ENCODE measurements around the gene CCND3.

CCND3 gene

DNA sequence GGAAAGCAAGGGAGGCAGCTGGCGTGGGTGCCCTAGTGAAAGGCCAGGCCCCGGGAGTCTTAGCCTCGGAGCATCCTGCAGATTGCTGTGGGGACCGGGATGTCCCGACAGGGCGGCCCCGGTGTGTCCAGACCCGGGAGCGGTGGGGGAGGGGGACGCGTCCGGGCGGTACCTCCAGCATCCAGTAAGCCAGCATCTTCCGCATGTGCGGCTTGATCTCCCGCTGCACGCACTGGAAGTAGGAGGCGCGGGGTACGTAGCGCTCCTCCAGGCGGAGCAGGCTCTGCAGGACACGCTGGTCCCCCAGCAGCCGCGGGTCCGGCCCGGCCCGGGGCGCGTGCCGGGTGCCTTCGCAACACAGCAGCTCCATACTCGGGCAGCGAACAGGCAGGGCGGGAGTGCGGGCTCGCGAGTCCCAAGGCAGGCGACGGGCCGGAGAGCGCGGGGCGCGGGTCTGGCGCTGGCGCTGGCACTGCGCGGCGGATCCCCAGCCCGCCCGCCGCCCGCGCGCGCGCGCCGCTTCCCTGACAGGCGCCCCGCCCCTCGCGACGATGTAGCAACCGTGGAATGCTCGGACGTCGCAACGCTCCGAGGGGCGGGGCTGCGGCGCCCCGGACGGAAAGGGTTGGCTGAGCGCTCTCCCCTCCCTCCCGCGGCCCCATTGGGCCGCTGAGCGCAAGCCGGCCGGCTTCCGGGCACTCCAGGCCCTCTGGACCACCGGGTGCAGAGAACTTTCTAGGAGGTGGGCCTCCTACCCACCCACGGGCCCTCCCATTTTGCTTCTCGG is at the start of gene CCND3:
CCND3 (minus strand) TSS at position 529 of the 787 bp plus-strand sequence; CDS start at position 370, 159 bp downstream.
- DNase-seq (ENCODE audit: low read depth in 4 of 4, low spot score in 1 of 4): peak; percentile 76 to 94 (median 82)

DNA sequence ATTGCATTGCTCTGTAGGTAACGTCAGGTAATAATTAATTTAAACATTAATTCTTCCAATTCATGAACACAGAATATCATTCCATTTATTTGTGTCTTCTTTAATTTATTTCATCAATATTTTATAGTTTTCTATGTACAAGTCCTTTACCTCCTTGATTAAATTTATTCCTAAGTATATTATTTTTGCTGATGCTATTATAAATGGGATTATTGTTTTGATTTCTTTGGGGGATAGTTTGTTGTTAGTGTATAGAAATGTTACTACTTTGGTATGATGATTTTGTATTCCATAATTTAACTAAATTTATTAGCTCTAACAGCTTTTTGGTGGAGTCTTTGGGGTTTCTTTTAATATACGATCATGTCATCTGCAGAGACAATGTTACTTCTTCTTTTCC is 44.7 kb upstream of the CCND3 start:
- no peak for DNase-seq (ENCODE audit: low read depth in 4 of 4, low spot score in 1 of 4)

DNA sequence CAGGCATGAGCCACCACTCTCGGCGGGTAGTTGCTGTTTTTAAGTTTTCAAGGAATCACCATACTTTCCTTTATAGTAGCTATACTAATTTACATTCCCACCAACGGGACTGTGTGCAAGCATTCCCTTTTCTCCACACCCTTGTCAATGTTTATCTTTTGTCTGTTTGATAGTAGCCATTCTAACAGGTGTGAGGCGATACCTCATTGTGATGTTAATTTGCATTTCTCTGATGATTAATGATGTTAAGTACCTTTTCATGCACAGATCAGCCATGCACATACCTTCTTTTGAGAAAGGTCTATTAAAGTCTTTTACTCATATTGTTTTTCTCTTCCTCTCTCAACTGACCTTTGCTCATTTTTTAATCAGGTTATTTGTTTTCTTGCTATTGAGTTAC is 43.0 kb upstream of the CCND3 start:
- DNase-seq (ENCODE audit: low read depth in 4 of 4, low spot score in 1 of 4): no peak

DNA sequence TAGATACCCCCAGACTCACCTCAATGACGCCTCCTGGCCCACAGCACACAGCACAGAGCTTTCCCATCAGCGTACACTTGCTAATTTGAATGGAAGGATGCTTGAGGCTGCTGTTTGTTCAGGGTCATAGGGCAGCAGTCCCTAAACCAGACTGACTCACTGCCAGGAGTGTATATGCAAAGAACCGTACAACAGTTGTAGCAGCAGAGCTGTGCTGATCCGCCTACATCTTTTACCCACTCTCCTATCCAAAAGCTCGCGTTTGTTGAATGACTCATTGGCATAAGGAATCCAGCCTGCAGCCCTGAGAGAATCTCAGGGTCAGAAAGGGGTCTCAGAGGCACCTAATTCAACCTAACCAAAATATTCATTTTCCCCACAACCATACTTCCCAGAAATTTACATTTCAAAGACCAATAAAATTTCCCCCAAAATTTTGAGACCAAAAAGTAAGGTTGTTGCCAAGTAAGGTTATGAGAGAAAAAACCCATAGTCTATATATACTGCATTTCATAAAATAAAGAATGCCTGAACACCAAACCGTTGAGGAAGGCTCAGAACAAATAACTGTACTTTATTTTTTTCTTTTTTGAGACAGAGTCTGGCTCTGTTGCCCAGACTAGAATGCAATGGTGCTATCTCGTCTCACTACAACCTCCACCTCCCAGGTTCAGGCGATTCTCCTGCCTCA is 35.3 kb upstream of the CCND3 start:
- DNase-seq (ENCODE audit: low read depth in 4 of 4, low spot score in 1 of 4): peak in 2 of 4 experiments; percentile 21 to 39

DNA sequence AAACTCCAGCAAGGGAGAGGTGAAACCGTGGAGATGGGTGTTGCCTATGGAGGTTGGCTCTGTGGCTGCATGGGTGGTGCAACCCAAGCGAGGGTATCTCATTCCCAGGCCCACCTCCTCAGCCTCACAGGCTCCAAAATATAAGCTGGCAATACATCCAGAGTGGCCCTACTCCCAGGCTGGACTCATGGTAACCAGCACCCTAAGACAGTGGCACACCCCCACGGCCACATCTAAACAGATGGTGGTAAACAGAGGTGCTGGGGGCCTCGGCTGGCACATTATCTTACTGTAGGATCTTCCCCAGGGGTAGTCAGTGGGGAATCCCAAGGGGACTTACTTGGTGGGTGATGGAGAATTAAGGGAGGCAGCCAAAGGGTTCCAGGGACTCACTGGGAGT is 33.7 kb upstream of the CCND3 start:
- no peak for DNase-seq (ENCODE audit: low read depth in 4 of 4, low spot score in 1 of 4)

DNA sequence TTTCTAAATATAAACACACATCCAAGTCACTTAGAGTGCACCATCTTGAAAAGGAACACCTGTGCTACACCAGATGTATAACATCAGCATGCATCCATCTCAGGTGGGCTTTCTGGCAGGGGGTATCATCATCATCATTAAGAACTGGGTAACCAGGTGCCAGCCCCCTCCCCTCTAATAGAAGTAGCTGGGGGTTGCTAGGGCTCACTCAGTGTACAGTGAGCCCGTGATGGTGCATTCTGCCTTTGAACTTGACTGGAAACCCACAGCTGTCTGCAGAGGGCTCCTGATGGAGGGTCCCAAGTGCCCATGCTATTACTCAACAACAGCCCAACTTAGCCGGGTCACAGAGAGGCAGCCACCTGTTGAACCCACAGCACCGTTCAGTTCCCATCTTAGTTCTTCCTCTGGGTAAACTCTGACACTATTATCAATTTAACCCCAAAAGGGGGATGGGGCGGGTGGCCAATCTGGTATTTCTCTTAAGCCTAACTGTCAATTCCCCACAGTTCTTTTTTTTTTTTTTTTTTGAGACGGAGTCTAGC is 32.7 kb upstream of the CCND3 start:
- no peak for DNase-seq (ENCODE audit: low read depth in 4 of 4, low spot score in 1 of 4)

DNA sequence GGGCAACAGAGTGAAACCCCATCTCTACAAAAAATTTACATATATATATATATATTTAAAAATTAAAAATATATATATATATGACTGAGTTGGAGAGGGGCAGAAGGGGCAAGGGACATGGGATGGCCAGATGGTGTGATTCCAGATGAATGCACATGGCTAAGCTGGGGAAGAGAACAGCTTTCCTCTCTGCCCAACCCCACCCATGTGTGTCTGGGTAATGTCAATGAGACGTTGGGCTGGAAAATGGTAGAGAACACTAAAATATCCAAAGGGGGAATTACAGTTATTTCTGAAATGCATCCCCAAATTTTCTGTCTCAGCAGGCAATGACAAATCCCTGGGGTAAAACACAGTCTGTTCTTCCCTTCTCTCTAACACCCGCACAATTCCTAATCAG is 31.2 kb upstream of the CCND3 start:
- no peak for DNase-seq (ENCODE audit: low read depth in 4 of 4, low spot score in 1 of 4)

DNA sequence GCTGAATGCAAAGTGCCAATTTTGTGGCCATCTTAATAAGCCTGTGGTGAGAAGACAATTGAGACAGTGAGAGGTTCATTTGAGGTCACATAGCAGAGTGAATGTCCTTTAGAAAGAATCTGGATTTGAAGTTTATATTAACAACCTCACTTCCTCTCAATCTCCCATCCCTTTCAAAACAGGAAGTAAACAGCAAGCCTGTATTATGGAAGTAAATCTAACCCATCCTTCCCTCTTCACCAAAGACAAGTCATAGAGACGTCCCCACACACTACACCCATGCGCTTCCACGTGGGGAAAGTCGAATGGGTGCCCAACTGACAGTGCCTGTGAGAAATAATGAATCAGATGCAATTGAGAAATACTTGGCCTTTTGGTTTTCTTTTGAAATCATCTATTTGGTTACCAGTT is 28.8 kb upstream of the CCND3 start:
- DNase-seq (ENCODE audit: low read depth in 4 of 4, low spot score in 1 of 4): peak in 3 of 4 experiments; percentile 38 to 58 (median 52)

DNA sequence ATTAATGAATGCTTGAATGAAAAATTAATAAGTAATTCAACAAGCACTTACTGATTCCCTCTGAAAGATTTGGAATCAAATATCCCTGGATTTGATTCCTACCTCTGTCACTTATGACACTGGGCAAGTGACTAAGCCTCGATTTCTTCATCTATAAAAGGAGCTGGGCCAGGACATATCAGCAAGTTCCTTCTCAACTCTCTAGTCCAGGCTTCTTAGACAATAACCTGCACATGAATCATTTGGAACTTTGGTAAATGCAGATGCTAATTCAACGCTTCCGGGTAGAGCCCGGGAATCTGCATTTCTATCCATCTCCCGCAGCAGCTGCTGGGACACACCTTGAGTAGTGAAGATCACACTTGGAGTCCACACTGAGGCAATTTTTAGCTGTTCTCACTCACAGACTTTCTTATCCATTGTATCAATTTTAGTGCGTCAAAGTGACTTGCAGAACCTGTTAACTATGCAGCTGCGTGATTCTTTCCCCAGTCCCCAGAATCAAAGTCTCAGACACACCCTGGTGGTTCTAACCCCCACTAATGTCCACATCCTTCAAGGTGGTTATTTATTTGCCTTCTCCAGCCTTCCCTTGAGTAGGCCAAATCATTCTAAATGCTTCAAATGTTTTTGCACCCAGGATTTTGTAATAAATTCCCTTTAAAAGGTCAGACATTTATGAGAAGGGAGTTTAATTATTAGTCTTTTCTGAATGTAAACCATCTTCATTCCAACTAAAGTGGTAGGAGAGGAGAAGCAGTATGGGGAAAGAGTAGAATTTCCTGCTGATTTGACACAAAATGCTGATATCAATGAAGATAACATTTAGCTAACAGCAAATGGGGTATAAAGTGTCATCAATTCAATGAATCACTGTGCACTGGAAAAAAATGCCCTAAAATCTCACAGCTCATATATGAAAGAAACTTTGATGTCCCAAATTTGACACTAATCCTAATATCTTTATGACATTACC is 26.0 kb upstream of the CCND3 start:
- no peak for DNase-seq (ENCODE audit: low read depth in 4 of 4, low spot score in 1 of 4)

DNA sequence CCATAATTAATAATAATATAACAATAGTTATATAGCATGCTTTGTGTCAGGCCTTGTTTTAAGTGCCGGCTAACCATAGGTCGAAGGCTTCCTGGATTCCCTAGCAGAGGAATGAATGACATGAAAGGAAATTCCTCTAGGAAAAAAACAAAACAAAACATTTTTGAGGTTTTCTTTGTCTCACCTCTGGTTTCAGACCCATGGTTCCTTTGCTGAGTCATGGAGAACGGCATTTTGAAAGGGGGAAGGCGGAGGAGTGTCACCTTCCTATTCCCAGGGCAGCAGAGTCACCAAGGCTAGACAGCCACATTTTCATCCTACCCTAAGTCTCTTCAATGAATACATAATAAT is 25.3 kb upstream of the CCND3 start:
- no peak for DNase-seq (ENCODE audit: low read depth in 4 of 4, low spot score in 1 of 4)

DNA sequence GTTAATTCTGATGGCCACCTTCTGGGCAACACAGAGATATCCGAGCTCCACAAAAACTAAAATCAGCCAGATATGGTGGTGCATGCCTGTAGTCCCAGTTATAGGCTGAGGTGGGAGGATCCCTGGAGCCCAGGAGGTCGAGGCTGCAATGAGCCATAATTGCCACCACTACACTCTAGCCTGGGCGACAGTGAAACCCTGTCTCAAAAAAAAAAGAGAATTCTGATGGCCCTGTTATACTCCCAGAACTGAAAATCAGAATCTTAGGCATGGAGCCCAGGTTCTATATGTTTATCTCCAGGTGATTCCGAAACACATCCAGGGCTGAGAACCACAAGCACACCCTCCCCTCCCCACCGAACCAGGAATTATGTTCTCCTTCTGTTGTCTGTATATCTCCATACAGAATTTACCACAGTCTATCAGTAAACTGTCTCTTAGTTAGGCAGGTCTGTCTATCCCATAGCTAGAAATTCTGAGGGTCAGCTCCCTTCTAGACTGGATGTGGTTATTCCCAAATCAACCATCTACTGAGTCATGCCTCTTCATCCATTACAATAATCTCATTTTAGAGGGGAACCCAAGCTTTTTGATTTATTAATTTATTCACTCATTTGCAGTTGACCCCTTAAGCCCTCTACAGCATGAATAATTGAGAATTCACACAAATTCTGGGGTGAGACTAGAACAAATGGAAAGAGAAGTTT is 24.8 kb upstream of the CCND3 start:
- DNase-seq (ENCODE audit: low read depth in 4 of 4, low spot score in 1 of 4): no peak

DNA sequence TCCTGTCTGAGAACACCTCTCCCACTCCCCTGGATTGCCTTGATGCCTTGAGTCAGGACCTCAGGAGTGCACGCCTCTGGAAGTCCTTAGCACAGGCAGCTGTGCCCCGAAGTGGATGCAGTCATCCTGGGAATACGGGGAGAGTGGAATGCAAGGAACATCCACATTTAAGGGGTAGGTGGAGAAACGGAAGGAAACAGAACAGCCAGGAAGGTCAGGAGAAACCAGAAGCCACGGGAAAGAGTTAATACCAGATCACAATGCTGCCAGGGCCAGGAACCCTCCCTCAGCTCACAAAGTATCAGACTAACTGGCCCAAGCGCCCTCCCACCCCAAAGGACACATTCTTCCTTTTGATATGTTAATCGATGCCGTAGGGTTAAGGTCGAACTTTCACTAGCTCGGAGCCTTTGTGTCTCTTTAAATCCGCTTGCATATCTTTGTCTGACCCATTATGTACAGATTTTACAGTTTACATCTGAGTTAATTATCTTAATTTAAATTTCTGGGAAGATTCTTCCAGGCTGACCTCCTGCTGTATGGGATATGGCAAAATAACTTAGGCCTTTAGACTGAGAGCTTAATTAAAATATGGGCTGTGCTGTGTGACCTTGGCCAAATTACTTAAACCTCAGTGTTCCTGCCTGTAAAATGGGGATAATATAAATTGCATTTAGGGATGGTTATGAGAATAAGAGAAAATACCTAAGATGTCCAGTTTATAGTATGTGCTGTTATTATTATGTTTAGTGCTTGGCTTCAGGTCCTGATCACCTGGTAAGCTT is 24.0 kb upstream of the CCND3 start:
- no peak for DNase-seq (ENCODE audit: low read depth in 4 of 4, low spot score in 1 of 4)

DNA sequence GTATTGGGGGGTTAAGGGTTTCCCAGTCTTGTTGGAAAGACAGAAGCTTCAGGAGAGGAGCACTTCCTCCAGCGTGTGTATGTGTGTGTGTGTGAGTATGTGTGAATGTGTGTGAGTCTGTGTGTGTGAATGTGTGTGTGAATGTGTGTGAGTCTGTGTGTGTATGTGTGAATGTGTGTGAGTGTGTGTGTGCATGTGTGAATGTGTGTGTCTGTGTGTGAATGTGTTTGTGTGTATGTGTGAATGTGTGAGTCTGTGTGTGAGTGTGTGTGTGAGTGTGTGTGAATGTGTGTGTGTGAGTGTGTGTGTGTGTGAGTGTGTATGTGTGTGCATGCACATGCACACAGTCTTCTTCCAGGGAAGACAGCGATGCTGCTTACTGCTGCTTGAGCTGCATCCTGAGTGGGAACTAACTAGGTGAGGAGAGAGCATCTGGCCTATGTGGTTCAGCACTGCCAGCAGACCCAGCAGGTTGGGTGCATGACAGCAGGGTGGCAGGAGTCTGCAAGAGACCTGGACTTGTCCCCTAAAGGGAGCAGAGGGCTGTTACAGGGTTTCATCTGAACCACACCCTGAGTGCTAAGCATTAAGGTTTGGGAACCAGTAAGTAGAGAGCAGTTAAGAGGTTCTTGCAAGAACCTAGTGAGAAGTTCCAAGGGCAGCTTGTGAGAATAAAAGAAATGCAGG is 22.7 kb upstream of the CCND3 start:
- no peak for DNase-seq (ENCODE audit: low read depth in 4 of 4, low spot score in 1 of 4)

DNA sequence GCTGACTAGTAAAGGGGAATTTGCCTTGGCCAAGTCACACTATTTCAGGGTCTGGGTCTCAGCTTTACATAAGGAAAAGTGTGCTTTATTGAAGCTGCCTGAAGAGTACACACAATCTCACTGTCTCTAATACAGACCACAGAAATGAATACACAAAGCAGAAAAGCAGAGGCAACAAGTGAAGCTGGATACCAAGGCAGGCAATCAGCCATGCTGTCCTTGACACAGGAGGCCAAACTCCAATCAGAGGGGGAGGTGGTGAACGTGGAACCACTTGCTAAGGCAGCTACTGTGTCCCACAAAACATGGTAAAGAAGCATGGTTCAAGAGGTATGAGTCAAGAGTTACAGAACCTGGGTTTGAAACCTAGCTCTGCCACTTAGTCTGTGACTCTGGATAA is 21.8 kb upstream of the CCND3 start:
- no peak for DNase-seq (ENCODE audit: low read depth in 4 of 4, low spot score in 1 of 4)

DNA sequence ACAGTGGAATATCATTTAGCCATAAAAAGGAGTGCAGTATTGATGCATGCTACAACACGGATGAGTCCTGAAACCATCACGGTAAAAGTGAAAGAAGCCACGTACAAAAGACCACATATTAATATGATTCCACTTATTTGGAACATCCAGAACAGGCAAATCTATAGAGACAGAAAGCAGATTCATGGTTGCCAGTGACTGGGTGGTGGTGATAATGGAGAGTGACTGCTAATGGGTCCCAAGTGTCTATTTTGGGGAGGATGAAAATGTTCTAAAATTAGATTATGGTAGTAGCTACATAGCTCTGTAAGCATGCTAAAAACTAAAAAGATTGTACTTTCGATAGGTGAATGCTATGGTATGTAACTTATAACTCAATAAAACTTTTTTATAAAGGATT is 18.4 kb upstream of the CCND3 start:
- DNase-seq (ENCODE audit: low read depth in 4 of 4, low spot score in 1 of 4): no peak

DNA sequence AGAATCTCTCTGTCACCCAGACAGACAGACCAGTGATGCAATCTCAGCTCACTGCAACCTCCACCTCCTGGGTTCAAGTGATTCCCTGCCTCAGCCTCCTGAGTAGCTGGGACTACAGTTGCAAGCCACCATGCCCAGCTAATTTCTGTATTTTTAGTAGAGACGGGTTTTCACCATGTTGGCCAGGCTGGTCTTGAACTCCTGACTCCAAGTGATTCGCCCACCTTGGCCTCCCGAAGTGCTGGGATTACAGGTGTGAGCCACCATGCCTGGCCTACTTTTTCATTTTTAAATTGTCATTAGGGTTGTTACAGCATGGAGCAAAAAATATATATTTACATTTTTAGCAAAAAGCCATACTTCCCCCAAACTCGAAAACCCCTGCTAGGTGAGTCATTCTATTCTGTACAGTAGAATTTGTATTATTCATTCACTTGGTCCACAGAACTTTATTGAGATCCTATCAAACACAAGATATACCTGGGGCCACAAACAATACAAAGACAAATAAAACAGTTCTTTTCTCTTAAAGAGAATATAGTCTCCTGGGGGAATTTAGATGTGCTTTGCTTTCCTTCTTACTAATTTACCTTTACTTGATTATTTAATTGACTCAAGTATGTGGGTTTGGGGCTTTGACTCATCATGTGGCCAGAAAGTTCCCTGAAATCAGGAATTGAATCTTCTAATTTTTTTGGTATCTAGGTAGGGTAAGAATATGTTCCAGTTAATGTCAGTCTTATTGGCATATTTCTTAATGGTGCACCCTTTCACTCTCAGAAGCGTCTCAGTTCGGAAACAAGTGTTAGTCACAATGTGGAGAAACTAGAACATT is 16.6 kb upstream of the CCND3 start:
- no peak for DNase-seq (ENCODE audit: low read depth in 4 of 4, low spot score in 1 of 4)

DNA sequence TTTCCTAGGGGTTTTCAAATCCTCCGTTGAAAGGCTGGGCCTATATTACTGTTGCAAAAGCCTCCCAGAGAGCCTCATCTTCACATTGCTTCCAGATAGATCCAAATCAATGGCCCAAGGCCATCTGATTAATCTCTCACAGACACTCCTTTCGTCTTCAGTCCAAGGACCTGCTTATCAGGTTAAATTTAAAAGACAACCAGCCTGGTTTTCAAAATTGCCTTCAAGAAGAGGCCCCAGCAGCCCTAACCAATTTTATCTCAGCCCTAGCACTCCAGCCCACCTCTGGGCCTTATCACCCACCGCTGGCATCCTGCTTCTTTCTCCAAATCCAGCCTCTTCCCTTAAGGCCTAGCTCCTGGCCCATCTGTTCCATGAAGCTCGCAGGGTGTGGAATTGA is 15.5 kb upstream of the CCND3 start:
- DNase-seq (ENCODE audit: low read depth in 4 of 4, low spot score in 1 of 4): no peak

DNA sequence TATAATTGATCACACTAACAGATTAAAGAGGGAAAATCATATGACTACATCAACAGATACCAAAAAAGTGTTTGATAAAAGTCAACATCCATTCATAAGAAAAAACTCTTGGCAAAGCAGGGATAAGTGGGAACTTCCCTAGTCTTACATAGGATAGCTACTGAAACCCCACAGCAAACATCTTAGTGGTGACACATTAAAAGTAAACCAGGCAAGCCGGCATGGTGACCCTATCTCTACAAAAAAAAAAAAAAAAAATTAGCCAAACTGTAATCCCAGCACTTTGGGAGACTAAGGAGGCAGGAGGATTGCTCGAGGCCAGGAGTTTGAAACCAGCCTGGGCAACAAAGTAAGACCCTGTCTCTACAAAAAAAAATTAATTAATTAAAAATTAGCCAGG is 13.8 kb upstream of the CCND3 start:
- DNase-seq (ENCODE audit: low read depth in 4 of 4, low spot score in 1 of 4): no peak

Data from stimulated activated CD4-positive, alpha-beta T cell treated with anti-CD3 and anti-CD28 coated beads, Interleukin-1b, Interleukin-23, amount 100 ng/mL, for 24 hours (primary cell).